RWPE2 (cell line): ENCODE data around the gene TADA1.

Experiments used
- ATAC-seq: fragments of 200-7000 bp; cut with Tn5 transposase; 3 replicates; pipeline ENCODE4 v1.9.1; 2021; ENCODE audit warnings: low read depth
- DNase-seq: peaks from one replicate; pipeline ENCODE4 v3.0.0-alpha.2; 2020; ENCODE audit warnings: low spot score
- H3K27ac ChIP-seq: fragments of 450-650 bp; 2 replicates; pipeline ENCODE4 v1.5.1; 2017; ENCODE audit warnings: mild to moderate bottlenecking; ENCODE audit not compliant: poor library complexity, severe bottlenecking
- H3K27me3 ChIP-seq: fragments of 250-450 bp; sonication (Bioruptor Pico); 2 replicates; pipeline ENCODE4 v1.5.1; 2021; ENCODE audit warnings: mild to moderate bottlenecking, moderate library complexity; ENCODE audit not compliant: insufficient read depth, poor library complexity, severe bottlenecking
- H3K36me3 ChIP-seq: fragments of 250-450 bp; sonication (Bioruptor Pico); 2 replicates; pipeline ENCODE4 v1.5.1; 2020; ENCODE audit warnings: low read depth, mild to moderate bottlenecking, moderate library complexity
- H3K4me1 ChIP-seq: fragments of 250-450 bp; sonication (Bioruptor Pico); 2 replicates; pipeline ENCODE4 v1.5.1; 2021; ENCODE audit warnings: mild to moderate bottlenecking, moderate library complexity; ENCODE audit not compliant: insufficient read depth, poor library complexity, severe bottlenecking
- H3K4me3 ChIP-seq: fragments of 250-450 bp; sonication (Bioruptor Pico); 2 replicates; pipeline ENCODE4 v1.5.1; 2021; ENCODE audit warnings: mild to moderate bottlenecking, moderate library complexity; ENCODE audit not compliant: severe bottlenecking
- H3K9me3 ChIP-seq: fragments of 250-450 bp; sonication (Bioruptor Pico); 2 replicates; pipeline ENCODE4 v1.5.1; 2021; ENCODE audit warnings: mild to moderate bottlenecking, moderate library complexity; ENCODE audit not compliant: severe bottlenecking
- CTCF ChIP-seq: fragments of 450-650 bp; IDR thresholded peaks from one replicate; pipeline ENCODE4 v1.5.1; 2017; ENCODE audit warnings: mild to moderate bottlenecking, moderate library complexity; ENCODE audit not compliant: poor library complexity, severe bottlenecking

The TADA1 gene

GRCh38 chr1:166811691-166812090 is 64.4 kb downstream of the TADA1 start:
- Histone ChIP-seq H3K27ac (no peak overlapping the region), H3K36me3 (no peaks in the 10 kb centered on the region), H3K4me3 (no peak overlapping the region), H3K27me3 (no peaks in the 10 kb centered on the region), H3K4me1 (no peaks in the 10 kb centered on the region), H3K9me3 (no peaks in the 10 kb centered on the region)
- DNase-seq (no peak), ATAC-seq (no peak)
- TF ChIP-seq CTCF = no peak

GRCh38 chr1:166808952-166809351 is 67.1 kb downstream of the TADA1 start:
- Histone ChIP-seq H3K36me3 (no peaks in the 10 kb centered on the region), H3K4me3 (no peak overlapping the region), H3K27ac (no peak overlapping the region), H3K4me1 (no peaks in the 10 kb centered on the region), H3K27me3 (peaks cover 6% of the 10 kb centered on the region), H3K9me3 (no peaks in the 10 kb centered on the region)
- ATAC-seq (no peak), DNase-seq (no peak)
- TF ChIP-seq CTCF = no peak
